ENCODE data around the gene ASIC2. TPM values are rescaled to one million over a fixed set of nuclear protein-coding genes. Genes with fewer than 3 reads are reported as not detected.

ASIC2 gene
- total RNA-seq, 1 donor, result not detected

DNA sequence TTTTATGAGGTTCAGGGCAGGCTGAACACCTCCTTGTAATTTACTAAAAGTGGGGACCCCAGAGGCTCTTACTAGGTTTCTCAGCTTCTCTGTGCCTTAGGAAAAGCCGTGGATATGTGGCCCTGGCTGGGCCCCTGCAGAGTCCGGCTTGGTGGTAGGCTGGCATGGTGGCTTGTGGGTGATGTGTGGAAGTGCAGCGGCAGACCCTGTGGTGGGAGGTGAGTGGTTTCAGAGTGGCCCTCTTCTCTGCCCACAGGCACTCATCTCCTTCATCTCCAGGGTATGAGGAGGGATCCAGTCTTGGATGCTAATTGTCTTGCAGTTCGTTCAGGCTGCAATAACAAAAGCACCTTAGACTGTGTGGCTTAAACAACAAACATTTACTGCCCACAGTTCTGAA lies 58.9 kb downstream of the ASIC2 start:
- no peaks in the 10 kb centered on the region for H3K36me3 ChIP-seq (ENCODE audit: insufficient read depth, low read length)
- H3K27ac ChIP-seq (ENCODE audit: low read depth, low read length), result no peak overlapping the region
- no peak overlapping the region for H2AFZ ChIP-seq (ENCODE audit: low read length)
- TF ChIP-seq, protein P1, sequence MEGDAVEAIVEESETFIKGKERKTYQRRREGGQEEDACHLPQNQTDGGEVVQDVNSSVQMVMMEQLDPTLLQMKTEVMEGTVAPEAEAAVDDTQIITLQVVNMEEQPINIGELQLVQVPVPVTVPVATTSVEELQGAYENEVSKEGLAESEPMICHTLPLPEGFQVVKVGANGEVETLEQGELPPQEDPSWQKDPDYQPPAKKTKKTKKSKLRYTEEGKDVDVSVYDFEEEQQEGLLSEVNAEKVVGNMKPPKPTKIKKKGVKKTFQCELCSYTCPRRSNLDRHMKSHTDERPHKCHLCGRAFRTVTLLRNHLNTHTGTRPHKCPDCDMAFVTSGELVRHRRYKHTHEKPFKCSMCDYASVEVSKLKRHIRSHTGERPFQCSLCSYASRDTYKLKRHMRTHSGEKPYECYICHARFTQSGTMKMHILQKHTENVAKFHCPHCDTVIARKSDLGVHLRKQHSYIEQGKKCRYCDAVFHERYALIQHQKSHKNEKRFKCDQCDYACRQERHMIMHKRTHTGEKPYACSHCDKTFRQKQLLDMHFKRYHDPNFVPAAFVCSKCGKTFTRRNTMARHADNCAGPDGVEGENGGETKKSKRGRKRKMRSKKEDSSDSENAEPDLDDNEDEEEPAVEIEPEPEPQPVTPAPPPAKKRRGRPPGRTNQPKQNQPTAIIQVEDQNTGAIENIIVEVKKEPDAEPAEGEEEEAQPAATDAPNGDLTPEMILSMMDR (IDR thresholded peaks at IDR 0.05; ENCODE audit: extremely low read depth, low read depth, low read length), result no peak
- no peaks in the 10 kb centered on the region for H3K79me2 ChIP-seq (ENCODE audit: insufficient read depth, low read length)
- no peak overlapping the region for H3K4me3 ChIP-seq (ENCODE audit: insufficient read depth, low read length)
- H3K9me3 ChIP-seq (ENCODE audit: low read depth, low read length), result no peaks in the 10 kb centered on the region
- H3K27me3 ChIP-seq (ENCODE audit: insufficient read depth, low read length), result no peaks in the 10 kb centered on the region
- H3K4me2 ChIP-seq (ENCODE audit: insufficient read depth, low read length), result no peak overlapping the region
- H3K4me1 ChIP-seq (ENCODE audit: insufficient read depth, low read length), result peaks cover 10% of the 10 kb centered on the region
- DNase-seq (ENCODE audit: insufficient read length, low spot score, missing footprints), result no peak
- no peaks in the 10 kb centered on the region for H4K20me1 ChIP-seq (ENCODE audit: insufficient read depth, low read length)

DNA sequence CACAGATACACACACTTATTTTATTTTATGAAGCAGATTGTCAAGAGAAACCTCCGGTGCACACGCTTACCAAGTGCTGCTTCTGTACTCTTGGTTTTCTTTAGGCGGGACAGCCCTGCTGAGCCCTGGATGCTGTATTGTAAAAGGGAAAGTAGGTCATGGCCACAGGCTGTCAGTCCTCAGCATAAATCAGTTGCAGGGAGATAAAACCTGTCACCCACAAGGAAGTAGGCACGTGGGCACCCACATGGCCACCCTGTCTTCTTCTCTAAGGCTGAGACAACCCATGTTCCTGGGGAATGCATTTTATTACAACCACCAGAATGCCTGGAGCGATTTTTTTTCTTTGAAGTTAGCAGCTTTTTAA lies 59.3 kb downstream of the ASIC2 start:
- Histone ChIP-seq H3K79me2 (ENCODE audit: insufficient read depth, low read length) (no peaks in the 10 kb centered on the region), H3K27ac (ENCODE audit: low read depth, low read length) (no peak overlapping the region), H3K36me3 (ENCODE audit: insufficient read depth, low read length) (no peaks in the 10 kb centered on the region), H3K9me3 (ENCODE audit: low read depth, low read length) (no peaks in the 10 kb centered on the region), H3K27me3 (ENCODE audit: insufficient read depth, low read length) (no peaks in the 10 kb centered on the region), H4K20me1 (ENCODE audit: insufficient read depth, low read length) (no peaks in the 10 kb centered on the region), H2AFZ (ENCODE audit: low read length) (no peak overlapping the region), H3K4me2 (ENCODE audit: insufficient read depth, low read length) (no peak overlapping the region), H3K4me3 (ENCODE audit: insufficient read depth, low read length) (no peak overlapping the region), H3K4me1 (ENCODE audit: insufficient read depth, low read length) (peaks cover 10% of the 10 kb centered on the region)
- no peak for DNase-seq (ENCODE audit: insufficient read length, low spot score, missing footprints)
- TF ChIP-seq, protein P1 (IDR thresholded peaks at IDR 0.05; ENCODE audit: extremely low read depth, low read depth, low read length), result no peak

DNA sequence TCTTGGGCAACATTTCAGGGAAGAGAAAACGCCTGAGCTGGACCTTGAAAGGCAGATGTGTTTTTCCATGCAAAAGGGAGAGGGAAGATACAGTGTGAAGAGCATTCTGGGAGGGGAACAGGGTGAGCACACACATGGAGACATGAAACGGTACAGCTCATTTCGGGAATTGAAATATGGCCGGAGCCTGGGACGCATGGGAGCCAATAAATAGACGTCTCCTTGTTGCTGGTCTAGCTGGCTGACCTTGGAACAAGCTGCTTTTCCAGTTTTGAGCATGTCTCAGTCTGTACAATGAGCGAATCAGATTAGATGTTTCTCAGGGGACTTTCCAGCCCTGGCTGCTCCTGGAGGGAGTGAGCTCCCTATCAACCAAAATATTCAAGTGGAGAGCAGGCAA lies 63.6 kb downstream of the ASIC2 start:
- Histone ChIP-seq H3K79me2 (ENCODE audit: insufficient read depth, low read length) (no peaks in the 10 kb centered on the region), H3K27ac (ENCODE audit: low read depth, low read length) (no peak overlapping the region), H3K4me1 (ENCODE audit: insufficient read depth, low read length) (no peaks in the 10 kb centered on the region), H3K4me3 (ENCODE audit: insufficient read depth, low read length) (no peak overlapping the region), H2AFZ (ENCODE audit: low read length) (no peak overlapping the region), H3K36me3 (ENCODE audit: insufficient read depth, low read length) (no peaks in the 10 kb centered on the region), H3K4me2 (ENCODE audit: insufficient read depth, low read length) (no peak overlapping the region), H3K9me3 (ENCODE audit: low read depth, low read length) (no peaks in the 10 kb centered on the region), H3K27me3 (ENCODE audit: insufficient read depth, low read length) (no peaks in the 10 kb centered on the region), H4K20me1 (ENCODE audit: insufficient read depth, low read length) (no peaks in the 10 kb centered on the region)
- TF ChIP-seq, protein P1 (IDR thresholded peaks at IDR 0.05; ENCODE audit: extremely low read depth, low read depth, low read length), result no peak
- DNase-seq (ENCODE audit: insufficient read length, low spot score, missing footprints), result no peak

DNA sequence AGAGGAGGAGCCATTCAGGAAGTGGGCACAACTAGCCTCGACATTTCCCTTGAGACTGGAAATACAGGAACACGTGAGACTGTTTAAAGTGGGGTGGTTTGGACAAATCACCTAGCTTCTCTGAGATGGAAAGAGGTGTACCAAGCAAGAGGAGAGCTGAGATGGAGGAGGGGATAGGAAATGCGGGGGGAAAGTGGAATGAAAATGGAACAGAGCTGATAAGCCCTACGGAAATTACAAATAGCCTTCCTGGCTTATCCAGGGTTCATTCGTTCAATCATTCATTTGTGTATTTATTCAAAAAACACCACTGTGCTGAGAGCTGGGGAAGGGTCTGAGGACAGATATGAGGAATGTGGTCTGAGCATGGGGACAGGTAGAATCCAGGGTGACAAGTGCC lies 64.1 kb downstream of the ASIC2 start:
- no peak for DNase-seq (ENCODE audit: insufficient read length, low spot score, missing footprints)
- Histone ChIP-seq H3K79me2 (ENCODE audit: insufficient read depth, low read length) (no peaks in the 10 kb centered on the region), H3K4me2 (ENCODE audit: insufficient read depth, low read length) (no peak overlapping the region), H3K4me1 (ENCODE audit: insufficient read depth, low read length) (no peaks in the 10 kb centered on the region), H3K9me3 (ENCODE audit: low read depth, low read length) (no peaks in the 10 kb centered on the region), H3K27me3 (ENCODE audit: insufficient read depth, low read length) (no peaks in the 10 kb centered on the region), H2AFZ (ENCODE audit: low read length) (no peak overlapping the region), H4K20me1 (ENCODE audit: insufficient read depth, low read length) (no peaks in the 10 kb centered on the region), H3K36me3 (ENCODE audit: insufficient read depth, low read length) (no peaks in the 10 kb centered on the region), H3K27ac (ENCODE audit: low read depth, low read length) (no peak overlapping the region), H3K4me3 (ENCODE audit: insufficient read depth, low read length) (no peak overlapping the region)
- TF ChIP-seq, protein P1 (IDR thresholded peaks at IDR 0.05; ENCODE audit: extremely low read depth, low read depth, low read length), result no peak

All from osteoblast (primary cell).